Naive thymus-derived CD4-positive, alpha-beta T cell (primary cell): ENCODE measurements around the gene NAT8L. TPM values are rescaled to one million over a fixed set of nuclear protein-coding genes. Genes with fewer than 3 reads are reported as not detected.

ENCODE experiments used
- ATAC-seq: fragments of 150-1000 bp; cut with Tn5 transposase; 2 replicates; pipeline ENCODE4 v1.10.0; 2021; ENCODE audit warnings: mild to moderate bottlenecking, moderate library complexity
- CTCF ChIA-PET: fragments of 350-600 bp; sonication (Branson Sonifier 250); formaldehyde crosslinking; loops from one replicate; lab custom pipeline; 2021; ENCODE audit warnings: antibody characterized with exemption; lab: Charles Lee
- POLR2A ChIA-PET: fragments of 350-600 bp; sonication (Branson Sonifier 250); formaldehyde crosslinking; loops from one replicate; lab custom pipeline; 2021; ENCODE audit warnings: antibody characterized with exemption, inconsistent platforms; lab: Charles Lee
- DNase-seq, 9 donors: peaks; one replicate each; pipeline versions ENCODE4 v3.0.0 to v3.0.0-alpha.2; 2020 to 2022; ENCODE audit warnings: mixed read lengths in 1 of 9
- H3K27ac ChIP-seq: one replicate; pipeline ENCODE4 v1.7.0; 2013; ENCODE audit warnings: mild to moderate bottlenecking, low read depth, low read length, moderate library complexity
- H3K27me3 ChIP-seq, 2 donors: one replicate each; pipeline ENCODE4 v1.7.0; 2013; ENCODE audit warnings: low read length in 2 of 2, mild to moderate bottlenecking in 2 of 2, moderate library complexity in 2 of 2; ENCODE audit not compliant: control insufficient read depth in 2 of 2, insufficient read depth in 2 of 2
- H3K36me3 ChIP-seq, 3 experiments: 1 replicate in 2 of 3; 2 replicates in 1 of 3; pipeline ENCODE4 v1.7.0; 2013; ENCODE audit warnings: low read length in 3 of 3, mild to moderate bottlenecking in 3 of 3, moderate library complexity in 1 of 3; ENCODE audit not compliant: insufficient read depth in 3 of 3, control insufficient read depth in 2 of 3
- H3K4me1 ChIP-seq, 2 donors: one replicate each; pipeline ENCODE4 v1.7.0; 2013; ENCODE audit warnings: low read length in 2 of 2, mild to moderate bottlenecking in 2 of 2, moderate library complexity in 1 of 2; ENCODE audit not compliant: control insufficient read depth in 2 of 2, insufficient read depth in 2 of 2
- H3K4me3 ChIP-seq: 2 replicates; pipeline ENCODE4 v1.7.0; 2013; ENCODE audit warnings: mild to moderate bottlenecking, low read length
- H3K9me3 ChIP-seq, 3 experiments: 1 replicate in 2 of 3; 2 replicates in 1 of 3; pipeline ENCODE4 v1.7.0; 2013; ENCODE audit warnings: low read length in 3 of 3; ENCODE audit not compliant: control insufficient read depth in 2 of 3
- H3K27ac Mint-ChIP-seq, 9 donors: one replicate each; pipeline ENCODE4 v1.8.0; 2020 to 2022; ENCODE audit warnings: mixed read lengths in 9 of 9, mild to moderate bottlenecking in 8 of 9, moderate library complexity in 5 of 9, inconsistent platforms in 2 of 9
- H3K27me3 Mint-ChIP-seq, 5 donors: one replicate each; pipeline ENCODE4 v1.8.0; 2021 to 2022; ENCODE audit warnings: mixed read lengths in 5 of 5, mild to moderate bottlenecking in 1 of 5
- H3K36me3 Mint-ChIP-seq, 5 donors: one replicate each; pipeline ENCODE4 v1.8.0; 2020 to 2022; ENCODE audit warnings: mixed read lengths in 5 of 5, mild to moderate bottlenecking in 3 of 5, inconsistent platforms in 1 of 5
- H3K4me1 Mint-ChIP-seq, 7 donors: one replicate each; pipeline ENCODE4 v1.8.0; 2020 to 2022; ENCODE audit warnings: mixed read lengths in 7 of 7, mild to moderate bottlenecking in 3 of 7, inconsistent platforms in 1 of 7
- H3K4me3 Mint-ChIP-seq, 10 donors: one replicate each; pipeline ENCODE4 v1.8.0; 2020 to 2022; ENCODE audit warnings: mild to moderate bottlenecking in 10 of 10, mixed read lengths in 10 of 10, moderate library complexity in 6 of 10, inconsistent platforms in 2 of 10
- H3K9me3 Mint-ChIP-seq, 11 donors: one replicate each; pipeline ENCODE4 v1.8.0; 2020 to 2022; ENCODE audit warnings: mixed read lengths in 11 of 11, mild to moderate bottlenecking in 4 of 11, inconsistent platforms in 1 of 11, moderate library complexity in 1 of 11
- intact Hi-C, 2 donors: fragments of 100-400 bp; cut with micrococcal nuclease; formaldehyde crosslinking; loops; one replicate each; pipeline ENCODE4 v1.15.1; 2023
- polyA plus RNA-seq, 2 donors: library from polyadenylated mRNA; unstranded; fragments of 300-500 nt; fragmentation: Illumina TruSeq; gene quantifications; one replicate each; pipeline ENCODE4 v1.2.3, GENCODE V29; 2021
- total RNA-seq, 6 experiments: library from RNA in 5 of 6; stranded (reverse) in 5 of 6; gene quantifications; 1 replicate in 5 of 6; 2 replicates in 1 of 6; pipeline ENCODE4 v1.2.3 and lab custom pipeline; 2021 to 2026

Gene NAT8L
- total and polyA plus RNA-seq, 7 experiments from 2014 or later = 0.11 to 7.2 (median 0.24) TPM; not detected in 4

GRCh38 chr4:2082118-2082517 lies 23.0 kb downstream of the NAT8L start:
- H3K4me3 Mint-ChIP-seq = no peak overlapping the region
- Histone ChIP-seq H3K36me3 (no peaks in the 10 kb centered on the region), H3K4me3 (no peak overlapping the region), H3K27me3 (no peaks in the 10 kb centered on the region), H3K4me1 (no peaks in the 10 kb centered on the region), H3K27ac (no peak overlapping the region), H3K9me3 (no peaks in the 10 kb centered on the region)
- peaks cover 0 to 5% (median 0%) of the 10 kb centered on the region in 11 donors for H3K9me3 Mint-ChIP-seq
- peak in 1 of 9 donors; percentile 8 for DNase-seq
- ChIA-PET CTCF (no interaction called here), POLR2A (no interaction called here)
- intact Hi-C loops = no loop called here
- peaks cover 0 to 4% (median 0%) of the 10 kb centered on the region in 5 donors for H3K27me3 Mint-ChIP-seq
- H3K36me3 Mint-ChIP-seq = no peaks in the 10 kb centered on the region
- H3K4me1 Mint-ChIP-seq = no peaks in the 10 kb centered on the region
- ATAC-seq = no peak
- no peak overlapping the region for H3K27ac Mint-ChIP-seq

GRCh38 chr4:2082627-2083026 lies 23.5 kb downstream of the NAT8L start:
- Histone ChIP-seq H3K27me3 (no peaks in the 10 kb centered on the region), H3K36me3 (no peaks in the 10 kb centered on the region), H3K9me3 (no peaks in the 10 kb centered on the region), H3K27ac (no peak overlapping the region), H3K4me3 (no peak overlapping the region), H3K4me1 (no peaks in the 10 kb centered on the region)
- no peak for ATAC-seq
- intact Hi-C loops = no loop called here
- ChIA-PET POLR2A (no interaction called here), CTCF (no interaction called here)
- Mint-ChIP-seq H3K4me1 (no peaks in the 10 kb centered on the region), H3K4me3 (no peak overlapping the region), H3K27me3 (peaks cover 0 to 4% (median 0%) of the 10 kb centered on the region in 5 donors), H3K36me3 (peaks cover 0 to 3% (median 1%) of the 10 kb centered on the region in 5 donors), H3K27ac (no peak overlapping the region), H3K9me3 (peaks cover 0 to 10% (median 2%) of the 10 kb centered on the region in 11 donors)
- DNase-seq = no peak

GRCh38 chr4:2083116-2083825 lies 24.1 kb downstream of the NAT8L start:
- POLR2A ChIA-PET = interaction anchor here (0.7 kb wide), 1 partner anchor 537 kb away, joined by 4 read pairs; no protein-coding TSS in a partner anchor

GRCh38 chr4:2083826-2084160 lies 24.7 kb downstream of the NAT8L start:
- DNase-seq = peak in 1 of 9 donors; percentile 16
- H3K27me3 Mint-ChIP-seq = peaks cover 0 to 4% (median 0%) of the 10 kb centered on the region in 5 donors
- Histone ChIP-seq H3K27me3 (no peaks in the 10 kb centered on the region), H3K4me1 (no peaks in the 10 kb centered on the region), H3K27ac (no peak overlapping the region), H3K4me3 (no peak overlapping the region), H3K36me3 (no peaks in the 10 kb centered on the region), H3K9me3 (no peaks in the 10 kb centered on the region)
- intact Hi-C loops = no loop called here
- H3K4me1 Mint-ChIP-seq = no peaks in the 10 kb centered on the region
- ATAC-seq = no peak
- H3K36me3 Mint-ChIP-seq = peaks cover 0 to 5% (median 2%) of the 10 kb centered on the region in 5 donors
- ChIA-PET CTCF (no interaction called here), POLR2A (no interaction called here)
- no peak overlapping the region for H3K4me3 Mint-ChIP-seq
- no peak overlapping the region for H3K27ac Mint-ChIP-seq
- H3K9me3 Mint-ChIP-seq = peaks cover 0 to 12% (median 4%) of the 10 kb centered on the region in 11 donors

More at GRCh38 chr4:2083116-2083825, 24.1 kb downstream of the NAT8L start:
- ATAC-seq (no peak), DNase-seq (peak in 2 of 9 donors; percentile 3 to 12)
- Mint-ChIP-seq H3K4me3 (no peak overlapping the region), H3K36me3 (peaks cover 0 to 5% (median 2%) of the 10 kb centered on the region in 5 donors), H3K4me1 (no peaks in the 10 kb centered on the region), H3K27ac (no peak overlapping the region), H3K27me3 (peaks cover 0 to 4% (median 0%) of the 10 kb centered on the region in 5 donors), H3K9me3 (peaks cover 0 to 12% (median 4%) of the 10 kb centered on the region in 11 donors)
- Histone ChIP-seq H3K27me3 (no peaks in the 10 kb centered on the region), H3K4me3 (no peak overlapping the region), H3K9me3 (no peaks in the 10 kb centered on the region), H3K36me3 (no peaks in the 10 kb centered on the region), H3K4me1 (no peaks in the 10 kb centered on the region), H3K27ac (no peak overlapping the region)
- intact Hi-C loops = no loop called here
- CTCF ChIA-PET = no interaction called here

GRCh38 chr4:2084316-2084715 lies 25.2 kb downstream of the NAT8L start:
- H3K4me3 Mint-ChIP-seq = no peak overlapping the region
- DNase-seq = peak in 2 of 9 donors; percentile 2 to 19
- no peak for ATAC-seq

GRCh38 chr4:2085496-2085901 lies 26.4 kb downstream of the NAT8L start:
- H3K27ac ChIP-seq = no peak overlapping the region
- no peaks in the 10 kb centered on the region for H3K4me1 ChIP-seq
- no peak for ATAC-seq
- Mint-ChIP-seq H3K9me3 (peaks cover 0 to 12% (median 4%) of the 10 kb centered on the region in 11 donors), H3K27ac (no peak overlapping the region), H3K4me3 (no peak overlapping the region), H3K27me3 (peaks cover 0 to 15% (median 0%) of the 10 kb centered on the region in 5 donors), H3K36me3 (peaks cover 0 to 5% (median 2%) of the 10 kb centered on the region in 5 donors), H3K4me1 (no peaks in the 10 kb centered on the region)
- no peaks in the 10 kb centered on the region for H3K27me3 ChIP-seq
- no peaks in the 10 kb centered on the region for H3K36me3 ChIP-seq
- no peaks in the 10 kb centered on the region for H3K9me3 ChIP-seq
- intact Hi-C loops = no loop called here
- H3K4me3 ChIP-seq = no peak overlapping the region
- POLR2A ChIA-PET = no interaction called here
- CTCF ChIA-PET = no interaction called here
- DNase-seq = peak in 1 of 9 donors; percentile 13

More at GRCh38 chr4:2084316-2084715, 25.2 kb downstream of the NAT8L start:
- ChIA-PET POLR2A (no interaction called here), CTCF (no interaction called here)
- H3K9me3 ChIP-seq = no peaks in the 10 kb centered on the region
- H3K4me1 ChIP-seq = no peaks in the 10 kb centered on the region
- no peak overlapping the region for H3K27ac ChIP-seq
- intact Hi-C loops = no loop called here
- no peaks in the 10 kb centered on the region for H3K27me3 ChIP-seq
- H3K27ac Mint-ChIP-seq = no peak overlapping the region
- H3K4me3 ChIP-seq = no peak overlapping the region
- no peaks in the 10 kb centered on the region for H3K36me3 ChIP-seq
- H3K36me3 Mint-ChIP-seq = peaks cover 0 to 5% (median 2%) of the 10 kb centered on the region in 5 donors
- H3K9me3 Mint-ChIP-seq = peaks cover 0 to 12% (median 4%) of the 10 kb centered on the region in 11 donors
- peaks cover 0 to 6% (median 0%) of the 10 kb centered on the region in 5 donors for H3K27me3 Mint-ChIP-seq
- H3K4me1 Mint-ChIP-seq = no peaks in the 10 kb centered on the region

- Histone ChIP-seq H3K9me3 (no peaks in the 10 kb centered on the region), H3K4me1 (no peaks in the 10 kb centered on the region), H3K4me3 (no peak overlapping the region), H3K27ac (no peak overlapping the region), H3K27me3 (no peaks in the 10 kb centered on the region), H3K36me3 (no peaks in the 10 kb centered on the region)
- Mint-ChIP-seq H3K4me1 (no peaks in the 10 kb centered on the region), H3K27me3 (peaks cover 0 to 15% (median 0%) of the 10 kb centered on the region in 5 donors), H3K36me3 (peaks cover 0 to 5% (median 2%) of the 10 kb centered on the region in 5 donors), H3K4me3 (no peak overlapping the region), H3K9me3 (peaks cover 0 to 12% (median 4%) of the 10 kb centered on the region in 11 donors), H3K27ac (no peak overlapping the region)
- ATAC-seq = no peak
- intact Hi-C loops = no loop called here
- ChIA-PET POLR2A (no interaction called here), CTCF (no interaction called here)
- DNase-seq = no peak
These were observed 28.0 kb downstream of the NAT8L start for GRCh38 chr4:2087170-2087569.
